ENCODE measurements around the gene ARL14EP.

DNA sequence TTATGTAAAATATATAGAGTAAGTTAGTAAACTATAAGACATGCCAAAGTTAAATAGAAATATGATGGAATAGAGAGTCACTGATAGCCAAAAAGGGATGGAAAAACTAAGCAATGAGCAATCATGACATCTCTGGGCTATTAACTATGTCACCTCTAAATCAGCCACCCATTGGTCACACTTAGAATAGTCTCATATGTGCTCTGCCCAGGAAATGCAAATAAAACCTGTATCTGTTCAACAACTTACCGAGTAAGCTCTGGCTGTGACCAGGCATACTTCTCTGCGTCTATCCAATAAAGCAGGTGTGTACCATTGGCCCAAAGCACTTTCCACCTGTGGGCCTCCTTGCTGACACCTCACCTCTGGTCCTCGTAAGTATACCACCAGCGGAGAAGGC lies 1.6 kb upstream of the ARL14EP start:
- TF ChIP-seq, protein P1, sequence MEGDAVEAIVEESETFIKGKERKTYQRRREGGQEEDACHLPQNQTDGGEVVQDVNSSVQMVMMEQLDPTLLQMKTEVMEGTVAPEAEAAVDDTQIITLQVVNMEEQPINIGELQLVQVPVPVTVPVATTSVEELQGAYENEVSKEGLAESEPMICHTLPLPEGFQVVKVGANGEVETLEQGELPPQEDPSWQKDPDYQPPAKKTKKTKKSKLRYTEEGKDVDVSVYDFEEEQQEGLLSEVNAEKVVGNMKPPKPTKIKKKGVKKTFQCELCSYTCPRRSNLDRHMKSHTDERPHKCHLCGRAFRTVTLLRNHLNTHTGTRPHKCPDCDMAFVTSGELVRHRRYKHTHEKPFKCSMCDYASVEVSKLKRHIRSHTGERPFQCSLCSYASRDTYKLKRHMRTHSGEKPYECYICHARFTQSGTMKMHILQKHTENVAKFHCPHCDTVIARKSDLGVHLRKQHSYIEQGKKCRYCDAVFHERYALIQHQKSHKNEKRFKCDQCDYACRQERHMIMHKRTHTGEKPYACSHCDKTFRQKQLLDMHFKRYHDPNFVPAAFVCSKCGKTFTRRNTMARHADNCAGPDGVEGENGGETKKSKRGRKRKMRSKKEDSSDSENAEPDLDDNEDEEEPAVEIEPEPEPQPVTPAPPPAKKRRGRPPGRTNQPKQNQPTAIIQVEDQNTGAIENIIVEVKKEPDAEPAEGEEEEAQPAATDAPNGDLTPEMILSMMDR (IDR thresholded peaks at IDR 0.05) = no peak
- TF ChIP-seq POLR2AphosphoS5 (IDR thresholded peaks at IDR 0.05; ENCODE audit: low read depth, low read length) = no peak
- no peak for TF ChIP-seq SIN3A (IDR thresholded peaks at IDR 0.05; ENCODE audit: borderline replicate concordance, insufficient read depth, low read depth, low read length)

All from Panc1 (cell line).